Left hindlimb (tissue), 1 donor: ENCODE data around the gene CLDN11.

ENCODE experiments used
- DNase-seq: peaks from one replicate; pipeline ENCODE4 v3.0.0-alpha.2; 2018

The CLDN11 gene

GRCh38 chr3:170473358-170473757 lies 54.7 kb downstream of the CLDN11 start:
- DNase-seq, result no peak

DNA sequence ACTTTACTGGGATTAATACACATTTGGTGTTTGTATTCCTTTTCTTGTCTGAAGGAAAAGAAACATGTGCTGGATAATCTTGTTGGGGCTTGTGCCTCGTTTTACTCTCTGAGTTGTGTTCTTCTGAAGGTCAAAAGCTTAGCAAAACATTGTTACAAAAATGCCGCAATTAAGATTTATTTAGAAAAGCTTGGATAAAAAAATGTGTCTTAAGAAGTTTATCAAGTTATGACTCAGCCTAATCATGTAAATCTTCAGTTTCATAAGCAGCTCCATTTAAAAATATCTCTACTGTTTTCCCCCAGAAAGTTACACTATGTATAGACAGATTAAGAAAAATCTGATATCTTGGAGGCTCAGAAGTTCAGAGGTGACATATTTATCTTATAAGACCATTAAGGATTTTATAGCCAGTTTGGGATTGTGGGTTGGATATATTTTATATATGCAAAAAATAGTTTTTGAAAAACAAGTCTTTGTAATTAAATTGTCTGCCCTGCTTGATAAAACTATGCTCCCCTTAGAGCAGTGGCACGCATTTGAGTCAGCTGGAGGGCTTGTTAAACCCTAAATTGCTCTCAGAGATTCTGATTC lies 56.5 kb downstream of the CLDN11 start:
- no peak for DNase-seq

DNA sequence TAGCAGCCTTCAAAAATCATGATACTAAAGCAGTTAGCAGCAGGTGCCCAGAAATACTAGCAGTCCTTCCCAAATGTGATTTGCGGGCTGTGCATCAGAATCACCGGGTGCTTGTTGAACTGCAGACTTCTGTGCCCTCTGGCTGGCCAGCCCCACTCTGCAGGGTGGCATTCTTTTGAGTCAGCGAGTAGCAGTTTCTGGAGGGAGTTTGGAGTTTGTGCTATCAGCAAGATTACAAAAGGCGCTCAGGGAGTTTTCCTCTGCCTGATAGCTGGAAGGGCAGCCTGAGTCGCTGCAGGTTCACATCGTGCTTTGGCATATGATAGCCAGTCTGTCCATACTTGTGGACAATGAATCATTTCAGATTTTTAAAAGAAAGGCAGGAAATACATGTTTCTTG lies 57.6 kb downstream of the CLDN11 start:
- no peak for DNase-seq

GRCh38 chr3:170477395-170477794 lies 58.7 kb downstream of the CLDN11 start:
- no peak for DNase-seq

- DNase-seq, result no peak
Measured at GRCh38 chr3:170480111-170480510, 61.4 kb downstream of the CLDN11 start.

- no peak for DNase-seq
Measured at GRCh38 chr3:170482199-170482598, 63.5 kb downstream of the CLDN11 start.

DNA sequence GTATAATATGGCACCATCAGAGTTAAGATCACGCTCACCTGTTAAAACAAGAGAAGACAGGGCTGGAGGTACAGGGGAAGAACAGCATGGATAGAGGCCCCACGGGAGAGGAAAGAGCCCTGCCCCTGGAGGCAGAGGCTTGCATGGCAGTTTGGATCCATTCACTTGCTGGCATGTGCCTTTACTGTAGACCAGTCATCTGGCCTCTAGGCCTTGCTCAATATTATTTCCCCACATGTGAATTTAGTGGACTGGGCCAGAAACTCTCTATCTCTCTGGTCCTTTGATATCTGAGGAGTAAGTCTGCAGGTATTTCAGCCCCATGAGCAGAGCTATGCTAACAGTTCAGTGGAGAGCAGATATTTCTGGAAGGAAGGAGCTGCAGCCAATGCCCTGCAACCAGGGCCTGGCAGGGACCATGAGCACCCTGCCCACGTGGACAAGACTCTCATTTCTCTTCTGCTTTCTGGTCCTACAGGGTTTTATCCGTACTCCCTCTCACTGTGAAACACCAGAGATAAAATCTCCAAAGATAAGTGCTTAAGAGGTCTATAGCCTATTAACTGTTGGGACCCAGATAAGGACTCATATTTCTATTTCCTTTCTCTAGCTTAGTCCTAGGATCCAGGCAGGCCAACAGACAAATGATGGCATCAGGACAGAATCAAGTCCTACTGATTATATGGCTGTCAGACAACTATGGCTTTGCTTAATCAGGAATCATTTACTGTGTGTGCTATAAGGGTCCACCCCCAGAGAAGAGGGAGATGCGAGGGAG lies 65.0 kb downstream of the CLDN11 start:
- no peak for DNase-seq
